ENCODE data around the gene TIFAB.

Gene TIFAB

GRCh38 chr5:135481909-135482311, 29.8 kb upstream of the TIFAB start:
- no peak for DNase-seq (ENCODE audit: low read depth)

GRCh38 chr5:135481387-135481786, 29.2 kb upstream of the TIFAB start:
- DNase-seq (ENCODE audit: low read depth) = no peak

- DNase-seq (ENCODE audit: low read depth) = no peak
These were observed 28.4 kb upstream of the TIFAB start for GRCh38 chr5:135480511-135480910.

- no peak for DNase-seq (ENCODE audit: low read depth)
These were observed 26.8 kb upstream of the TIFAB start for GRCh38 chr5:135478938-135479337.

- no peak for DNase-seq (ENCODE audit: low read depth)
These were observed 25.5 kb upstream of the TIFAB start for GRCh38 chr5:135477613-135478066.

- no peak for DNase-seq (ENCODE audit: low read depth)
These were observed 24.7 kb upstream of the TIFAB start for GRCh38 chr5:135476615-135477581.

GRCh38 chr5:135473956-135474670, 22.0 kb upstream of the TIFAB start:
- peak; percentile 15 for DNase-seq (ENCODE audit: low read depth)

GRCh38 chr5:135472141-135472540, 20.0 kb upstream of the TIFAB start:
- no peak for DNase-seq (ENCODE audit: low read depth)

GRCh38 chr5:135471726-135472125, 19.6 kb upstream of the TIFAB start:
- no peak for DNase-seq (ENCODE audit: low read depth)

- DNase-seq (ENCODE audit: low read depth) = no peak
These were observed 17.8 kb upstream of the TIFAB start for GRCh38 chr5:135469911-135470310.

- DNase-seq (ENCODE audit: low read depth) = no peak
These were observed 16.4 kb upstream of the TIFAB start for GRCh38 chr5:135468541-135468940.

GRCh38 chr5:135467871-135468485, 15.8 kb upstream of the TIFAB start:
- DNase-seq (ENCODE audit: low read depth) = no peak

GRCh38 chr5:135467051-135467625, 15.0 kb upstream of the TIFAB start:
- DNase-seq (ENCODE audit: low read depth) = no peak

GRCh38 chr5:135466178-135467050, 14.3 kb upstream of the TIFAB start:
- DNase-seq (ENCODE audit: low read depth) = peak; percentile 77

- DNase-seq (ENCODE audit: low read depth) = no peak
These were observed 13.4 kb upstream of the TIFAB start for GRCh38 chr5:135465391-135466122.

- DNase-seq (ENCODE audit: low read depth) = peak; percentile 75
These were observed 10.2 kb upstream of the TIFAB start for GRCh38 chr5:135462304-135462703.

GRCh38 chr5:135461481-135462151, 9.5 kb upstream of the TIFAB start:
- no peak for DNase-seq (ENCODE audit: low read depth)

GRCh38 chr5:135460246-135461033, 8.3 kb upstream of the TIFAB start:
- DNase-seq (ENCODE audit: low read depth) = no peak

- DNase-seq (ENCODE audit: low read depth) = no peak
These were observed 6.8 kb upstream of the TIFAB start for GRCh38 chr5:135458921-135459331.

All from ELR (cell line).